ENCODE measurements around the gene MME.

MME gene

GRCh38 chr3:155079746-155080487 is at the start of gene MME:
Gene MME (plus strand): TSS chr3:155080319. CDS start chr3:155084168, 3,849 bp downstream.
- DNase-seq = peak; percentile 81

DNA sequence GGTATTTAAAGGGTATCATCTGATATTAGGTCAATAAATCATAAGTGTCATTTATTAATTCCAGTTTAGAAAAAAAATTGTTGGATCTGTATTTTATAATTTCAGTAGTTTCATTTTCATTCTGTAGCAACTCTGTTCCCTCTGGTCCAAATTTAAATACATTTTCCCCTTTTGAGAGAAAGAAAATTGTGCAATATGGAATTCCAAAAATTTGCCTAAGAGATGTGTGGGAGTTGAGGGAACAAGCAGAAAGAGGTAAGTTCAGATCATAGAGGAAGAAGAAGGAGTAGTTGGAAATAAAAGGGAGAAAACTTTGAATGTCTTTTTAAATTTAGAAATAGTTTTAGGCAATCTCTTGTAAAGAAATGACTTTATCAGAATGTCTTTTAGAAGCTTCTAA is 48.9 kb upstream of the MME start:
- peak; percentile 72 for DNase-seq

DNA sequence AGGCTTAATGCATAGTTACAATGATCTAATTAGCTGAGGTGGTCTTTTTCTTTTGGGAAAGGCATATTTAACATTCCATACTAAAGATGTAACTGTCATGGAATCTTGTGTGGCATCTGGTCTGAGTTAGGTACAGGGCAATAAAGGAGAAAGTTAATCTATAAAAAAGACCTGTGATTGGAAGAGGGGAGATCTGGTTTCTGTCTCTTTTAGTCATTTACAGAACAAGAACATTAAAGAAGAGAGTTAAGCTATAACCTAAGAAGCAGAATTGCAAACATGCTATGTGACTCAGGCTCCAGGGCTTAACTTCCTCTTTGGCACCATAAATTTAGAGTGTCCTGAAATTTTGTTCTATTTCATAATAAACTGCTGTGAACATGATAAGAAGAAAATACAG is 47.2 kb upstream of the MME start:
- peak; percentile 98 for DNase-seq

DNA sequence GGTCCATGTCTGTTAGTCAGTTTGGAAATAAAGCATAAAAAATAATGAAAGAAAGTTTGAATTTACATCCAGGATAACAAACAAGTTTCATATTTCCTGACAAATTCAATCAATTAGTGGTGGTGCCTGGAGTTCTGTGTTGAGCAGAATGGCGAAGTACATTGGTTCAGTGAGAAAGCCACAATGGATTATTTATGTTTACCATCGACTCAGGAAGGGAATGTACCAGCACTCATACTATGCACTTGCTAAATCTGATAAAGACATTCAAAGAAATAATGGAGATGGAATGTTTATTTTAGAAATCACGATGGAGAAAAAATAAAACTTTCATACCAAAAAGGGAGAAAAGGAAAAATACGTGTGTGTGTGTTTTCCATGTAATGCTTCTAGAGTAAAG is 45.3 kb upstream of the MME start:
- DNase-seq = no peak

GRCh38 chr3:155035553-155035952 is 44.6 kb upstream of the MME start:
- DNase-seq = no peak

GRCh38 chr3:155037508-155038202 is 42.5 kb upstream of the MME start:
- DNase-seq = no peak

DNA sequence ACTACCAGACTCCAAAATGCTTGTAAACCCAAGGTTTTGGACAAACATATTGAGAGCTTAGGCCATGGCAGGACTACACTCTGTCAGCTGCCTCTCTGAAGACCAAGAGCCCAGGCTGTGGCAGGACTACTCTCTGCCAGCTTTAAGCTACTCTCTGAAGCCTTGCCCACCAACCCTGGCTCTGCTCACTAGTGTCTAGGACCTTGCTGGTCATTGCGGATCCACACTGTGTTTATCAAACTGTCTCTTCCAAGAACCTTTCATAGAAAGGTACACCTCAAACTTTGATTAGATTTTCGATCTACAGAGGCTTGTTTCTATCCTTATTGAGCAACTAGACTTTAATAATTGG is 41.9 kb upstream of the MME start:
- no peak for DNase-seq

DNA sequence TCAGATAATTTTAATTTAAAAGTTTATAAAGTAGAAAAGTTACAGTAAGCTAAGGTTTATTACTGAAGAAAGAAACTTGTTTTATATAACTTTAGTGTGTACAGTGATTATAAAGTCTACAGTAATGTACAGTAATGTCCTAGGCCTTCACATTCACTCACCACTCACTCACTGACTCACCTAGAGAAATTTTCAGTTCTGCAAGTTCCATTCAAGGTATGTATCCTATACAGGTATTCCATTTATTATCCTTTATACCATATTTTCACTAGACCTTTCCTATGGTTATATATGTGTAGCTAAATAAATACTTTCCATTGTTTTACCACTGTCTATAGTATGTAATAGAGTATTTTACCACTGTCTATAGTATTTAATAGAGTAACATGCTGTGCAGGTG is 33.2 kb upstream of the MME start:
- DNase-seq = no peak

DNA sequence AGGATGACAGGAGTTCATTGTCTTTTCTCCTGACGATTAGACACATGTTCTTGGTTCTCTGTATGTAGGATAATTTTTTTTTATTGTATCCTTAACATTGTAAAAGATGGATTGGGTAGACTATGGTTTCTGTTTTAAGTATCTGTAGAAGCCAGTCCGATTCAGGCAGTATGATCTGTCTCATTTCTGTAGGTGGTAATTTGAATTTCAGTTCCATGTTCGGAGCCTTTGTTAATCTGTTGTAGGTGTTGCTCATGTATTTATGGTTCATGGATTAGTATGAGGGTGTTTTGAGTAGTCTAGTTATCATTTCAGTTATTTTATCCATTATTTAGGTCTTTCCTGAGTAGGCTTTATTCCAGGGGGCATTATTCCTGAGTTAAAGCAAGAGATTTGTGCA is 32.4 kb upstream of the MME start:
- no peak for DNase-seq

- DNase-seq = no peak
Observed at GRCh38 chr3:155049959-155050358, 30.2 kb upstream of the MME start.

- DNase-seq = no peak
Observed at GRCh38 chr3:155052470-155052869, 27.6 kb upstream of the MME start.

- no peak for DNase-seq
Observed at GRCh38 chr3:155053756-155054155, 26.4 kb upstream of the MME start.

- DNase-seq = no peak
Observed at GRCh38 chr3:155064920-155065319, 15.2 kb upstream of the MME start.

DNA sequence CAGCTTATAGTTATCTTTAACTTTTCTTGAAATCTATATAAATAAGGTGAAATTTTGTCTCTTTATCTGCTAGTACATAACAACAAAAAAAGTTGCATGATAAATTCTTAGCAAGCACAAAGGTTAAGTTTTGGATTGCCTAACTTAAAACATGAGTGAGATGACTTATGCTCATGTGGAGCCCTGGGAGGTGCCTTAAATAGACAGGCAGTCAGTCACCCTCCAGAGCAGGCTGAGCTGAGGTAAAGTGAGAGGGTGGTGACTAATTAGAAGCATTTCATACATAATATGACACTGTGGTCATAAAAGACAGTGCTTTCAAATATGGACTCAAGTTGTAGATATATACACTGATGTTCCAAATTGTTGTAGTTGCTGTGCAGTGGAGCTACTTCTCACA is 14.6 kb upstream of the MME start:
- DNase-seq = peak; percentile 90

DNA sequence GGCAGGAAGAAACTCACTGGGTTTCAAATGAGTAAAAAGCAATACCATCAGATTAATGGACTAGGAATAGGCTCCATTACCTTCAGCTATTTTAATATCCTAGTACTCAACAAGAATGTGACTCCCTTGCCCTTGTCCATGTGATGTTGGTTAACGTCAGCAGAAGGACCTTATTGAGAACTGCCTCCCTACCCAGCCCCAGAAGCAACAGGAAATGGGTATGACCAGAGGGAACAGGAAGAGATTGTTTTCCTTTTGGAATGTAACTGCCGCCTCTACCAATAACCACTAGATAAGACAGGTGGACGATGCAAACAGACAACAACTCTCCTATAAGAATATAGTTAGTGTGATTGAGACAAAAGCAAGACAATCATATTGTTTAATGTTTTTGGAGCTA is 10.4 kb upstream of the MME start:
- DNase-seq = no peak

GRCh38 chr3:155070316-155070715 is 9.8 kb upstream of the MME start:
- no peak for DNase-seq

GRCh38 chr3:155070932-155071387 is 9.2 kb upstream of the MME start:
- DNase-seq = peak; percentile 98

DNA sequence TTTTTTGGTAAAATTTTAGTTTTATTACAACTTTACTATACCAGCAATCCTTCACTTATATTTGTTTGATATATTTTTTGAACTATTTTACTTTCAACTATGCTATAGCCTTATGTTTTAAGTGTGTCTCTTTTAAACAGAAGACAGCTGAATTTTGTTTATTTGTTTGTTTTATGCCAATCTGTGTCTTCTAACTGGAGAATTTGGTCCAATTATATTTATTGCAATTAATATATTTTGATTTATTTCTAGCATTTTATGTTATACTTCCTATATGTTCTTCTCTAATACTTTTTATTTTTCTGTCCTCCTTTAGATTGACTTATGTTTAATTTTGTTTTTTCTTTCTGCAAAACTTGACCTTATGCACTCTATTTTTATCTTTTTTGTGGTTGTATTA is 4.9 kb upstream of the MME start:
- no peak for DNase-seq

- DNase-seq = no peak
Observed at GRCh38 chr3:155076888-155077287, 3.2 kb upstream of the MME start.

GRCh38 chr3:155078711-155079467 is 1.2 kb upstream of the MME start:
- DNase-seq = no peak

DNA sequence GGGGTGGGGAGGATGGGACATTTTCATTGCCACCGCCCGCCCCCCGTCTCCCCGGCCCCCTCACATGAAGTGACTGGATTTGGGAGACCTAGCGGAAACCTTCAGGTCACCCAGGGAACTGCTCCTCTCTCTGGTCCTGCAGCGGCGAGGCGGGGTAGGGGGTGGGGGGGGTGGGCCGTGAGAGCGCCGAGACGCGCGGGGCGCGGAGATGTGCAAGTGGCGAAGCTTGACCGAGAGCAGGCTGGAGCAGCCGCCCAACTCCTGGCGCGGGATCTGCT is 712 bp upstream of the MME start:
- peak; percentile 84 for DNase-seq

- DNase-seq = no peak
Observed at GRCh38 chr3:155080692-155081091, 573 bp downstream of the MME start.

GRCh38 chr3:155083313-155083905 is 3.3 kb downstream of the MME start:
- no peak for DNase-seq

GRCh38 chr3:155084567-155084966 is 4.4 kb downstream of the MME start:
- no peak for DNase-seq

Measured in fibroblast of skin of right quadriceps (primary cell).